HepG2 (cell line): Measurements from ENCODE around the gene ZFP62. TPM values are rescaled to one million over a fixed set of nuclear protein-coding genes. Genes with fewer than 3 reads are reported as not detected.
A peak's percentile ranks its signal among the peaks of the same experiment; 100 is the strongest.

Experiments used
- ATAC-seq: fragments of 200-7000 bp; cut with Tn5 transposase; 3 replicates; pipeline ENCODE4 v1.9.1; 2020; ENCODE audit warnings: mild to moderate bottlenecking, moderate library complexity
- BruUV-seq: library from RNA; stranded (reverse); fragments of 400-500 nt; replicated peaks from 2 replicates; lab custom pipeline; 2021; lab: Mats Ljungman, UMichigan
- CTCF ChIA-PET: fragments of 300-600 bp; formaldehyde crosslinking; extraction: SDS; loops from one replicate; lab custom pipeline; 2021; ENCODE audit warnings: low total read pairs, inconsistent platforms, low intra/inter-chr PET ratio; lab: Yijun Ruan, JAX
- POLR2A ChIA-PET: fragments of 350-600 bp; sonication (Branson Sonifier 250); formaldehyde crosslinking; loops from one replicate; lab custom pipeline; 2020; ENCODE audit warnings: antibody characterized with exemption, inconsistent platforms; lab: Yijun Ruan, JAX
- DNase-seq: peaks from one replicate; pipeline ENCODE4 v3.0.0-alpha.2; 2015; ENCODE audit warnings: low spot score
- FAIRE-seq: peaks from 3 replicates; lab custom pipeline; 2011; peaks lifted over from hg19 to GRCh38; lab: Jason Lieb, UNC
- H2AFZ ChIP-seq: one replicate; pipeline ENCODE4 v1.6.1; 2011; ENCODE audit warnings: low read length, inconsistent platforms
- H3K27ac ChIP-seq: fragments of 300-600 bp; 3 replicates; pipeline ENCODE4 v1.8.0; 2011; ENCODE audit warnings: mixed run types, mild to moderate bottlenecking, mixed read lengths, low read length, inconsistent platforms; ENCODE audit not compliant: insufficient read depth; ENCODE audit errors: extremely low read length
- H3K27me3 ChIP-seq, 2 experiments: fragments of 200-600 bp in 1 of 2; 2 replicates in 1 of 2; 3 replicates in 1 of 2; pipeline versions ENCODE4 v1.6.0 to v1.8.0; 2011; ENCODE audit warnings: low read length in 2 of 2, mild to moderate bottlenecking in 2 of 2, moderate library complexity in 2 of 2, inconsistent platforms in 1 of 2; ENCODE audit not compliant: insufficient read depth in 2 of 2, control insufficient read depth in 1 of 2
- H3K36me3 ChIP-seq, 2 experiments: fragments of 200-600 bp in 1 of 2; replicated peaks in 1 of 2; 2 replicates in 1 of 2; 3 replicates in 1 of 2; pipeline versions ENCODE4 v1.5.1 to v1.8.0; 2011; ENCODE audit warnings: low read length in 2 of 2, inconsistent platforms in 1 of 2; ENCODE audit not compliant: insufficient read depth in 2 of 2, control insufficient read depth in 1 of 2
- H3K4me1 ChIP-seq: 2 replicates; pipeline ENCODE4 v1.5.1; 2012; ENCODE audit warnings: low read length, inconsistent platforms; ENCODE audit not compliant: insufficient read depth
- H3K4me2 ChIP-seq: 2 replicates; pipeline ENCODE4 v1.6.0; 2011; ENCODE audit warnings: low read depth, low read length, inconsistent platforms
- H3K4me3 ChIP-seq, 3 experiments: fragments of 200-600 bp in 1 of 3; sonication (generic), shearing (Covaris generic) in 1 of 3; replicated peaks in 1 of 3; 2 replicates each; pipeline ENCODE4 v1.5.1; 2011 to 2016; ENCODE audit warnings: low read length in 3 of 3, inconsistent platforms in 2 of 3, low read depth in 2 of 3, mild to moderate bottlenecking in 2 of 3, control low read depth in 1 of 3, mixed read lengths in 1 of 3; ENCODE audit not compliant: insufficient read depth in 1 of 3
- H3K79me2 ChIP-seq: one replicate; pipeline ENCODE4 v1.6.1; 2011; ENCODE audit warnings: low read length, inconsistent platforms; ENCODE audit not compliant: insufficient read depth
- H3K9ac ChIP-seq: 2 replicates; pipeline ENCODE4 v1.6.0; 2011; ENCODE audit warnings: mild to moderate bottlenecking, low read depth, low read length, inconsistent platforms; ENCODE audit not compliant: insufficient read depth
- H3K9me3 ChIP-seq: 2 replicates; pipeline ENCODE4 v1.5.1; 2012; ENCODE audit warnings: mild to moderate bottlenecking, low read length
- H4K20me1 ChIP-seq: 2 replicates; pipeline ENCODE4 v1.6.0; 2011; ENCODE audit warnings: inconsistent platforms, mild to moderate bottlenecking, low read length, moderate library complexity; ENCODE audit not compliant: insufficient read depth
- ASH2L ChIP-seq: fragments of 300-600, 200-600 bp; sonication (generic); IDR thresholded peaks from 2 replicates; pipeline ENCODE4 v1.7.0; 2017; ENCODE audit warnings: low read depth, mild to moderate bottlenecking, moderate library complexity, mixed read lengths, low read length; ENCODE audit not compliant: insufficient read length
- GATA4 ChIP-seq: sonication (generic); IDR thresholded peaks from 2 replicates; pipeline ENCODE4 v1.6.1; 2016; ENCODE audit warnings: antibody characterized with exemption, low read depth, borderline replicate concordance
- GPN1 ChIP-seq: sonication (generic); formaldehyde crosslinking; IDR thresholded peaks from 2 replicates; pipeline ENCODE4 v1.5.1; 2020; ENCODE audit warnings: missing genetic modification reagents, borderline replicate concordance
- KLF12 ChIP-seq: sonication (generic); formaldehyde crosslinking; IDR thresholded peaks from 2 replicates; pipeline ENCODE4 v1.4.0; 2020; ENCODE audit warnings: missing genetic modification reagents, borderline replicate concordance
- SMARCE1 ChIP-seq: fragments of 450-650 bp; IDR thresholded peaks from 2 replicates; pipeline ENCODE4 v1.6.1; 2017; ENCODE audit warnings: borderline replicate concordance
- YY1 ChIP-seq: IDR thresholded peaks from 2 replicates; pipeline ENCODE4 v1.6.1; 2011; ENCODE audit warnings: low read length, low read depth, moderate library complexity, mild to moderate bottlenecking; ENCODE audit not compliant: insufficient read depth, insufficient replicate concordance
- ZFAT ChIP-seq: sonication (generic); formaldehyde crosslinking; conservative IDR thresholded peaks from 2 replicates; pipeline ENCODE4 v1.8.1; 2023; ENCODE audit warnings: missing genetic modification reagents, inconsistent platforms
- ZFP37 ChIP-seq: sonication (generic); formaldehyde crosslinking; IDR thresholded peaks from 2 replicates; pipeline ENCODE4 v1.4.0; 2020; ENCODE audit warnings: missing genetic modification reagents, borderline replicate concordance
- ZNF33B ChIP-seq: sonication (generic); formaldehyde crosslinking; IDR thresholded peaks from 2 replicates; pipeline ENCODE4 v1.5.1; 2020; ENCODE audit warnings: mild to moderate bottlenecking, missing genetic modification reagents
- ZNF468 ChIP-seq: sonication (generic); formaldehyde crosslinking; IDR thresholded peaks from 2 replicates; pipeline ENCODE4 v1.8.0; 2022; ENCODE audit warnings: mild to moderate bottlenecking, moderate library complexity, missing genetic modification reagents
- ZNF530 ChIP-seq: sonication (generic); formaldehyde crosslinking; IDR thresholded peaks from 2 replicates; pipeline ENCODE4 v1.5.0; 2020; ENCODE audit warnings: low read depth, mild to moderate bottlenecking, missing genetic modification reagents
- WGBS: methylation state at CpG from one replicate; pipeline ENCODE4 v1.1.6; 2017; ENCODE audit warnings: low lambda C conversion rate; 5-methylcytosine and 5-hydroxymethylcytosine counted together
- in situ Hi-C: cut with HindIII; loops from 2 replicates; pipeline ENCODE4 v1.10.0; 2017; ENCODE audit warnings: low pct_unique_long_range_greater_than_20kb; ENCODE audit not compliant: extremely low pct_ligation_motif_present
- intact Hi-C: fragments of 100-400 bp; cut with micrococcal nuclease; formaldehyde crosslinking; loops from one replicate; pipeline ENCODE4 v1.10.0; 2022; ENCODE audit not compliant: unreplicated experiment
- polyA plus RNA-seq, 8 experiments: library from polyadenylated mRNA; depleted of rRNA in 3 of 8; stranded (reverse) in 7 of 8; unstranded in 1 of 8; fragments of >200 nt; fragmentation: Illumina TruSeq in 4 of 8; extraction: Trizol in 4 of 8; gene quantifications; 2 replicates each; pipeline versions ENCODE4 v1.2.1 to v1.2.3, GENCODE V29; 2011 to 2016; ENCODE audit warnings: low read depth in 4 of 8, missing spikeins in 1 of 8, mixed read lengths in 1 of 8; ENCODE audit not compliant: insufficient read depth in 1 of 8
- total RNA-seq, 5 experiments: library from RNA; depleted of rRNA; stranded (reverse); fragments of >200 nt; fragmentation: Illumina TruSeq; extraction: Trizol; gene quantifications; 2 replicates each; pipeline ENCODE4 v1.2.3, GENCODE V29; 2016; ENCODE audit warnings: low read depth in 1 of 5
- TF ChIP-seq, protein P1 (sequence below): sonication (generic); formaldehyde crosslinking; IDR thresholded peaks from 2 replicates; pipeline ENCODE4 v1.4.0; 2020; ENCODE audit warnings: mild to moderate bottlenecking, missing genetic modification reagents
- TF ChIP-seq, protein P2 (sequence below): sonication (generic); formaldehyde crosslinking; IDR thresholded peaks from 2 replicates; pipeline ENCODE4 v1.5.0; 2020; ENCODE audit warnings: missing genetic modification reagents, mild to moderate bottlenecking, borderline replicate concordance
- TF ChIP-seq, protein P3 (sequence below): sonication (generic); formaldehyde crosslinking; IDR thresholded peaks from 2 replicates; pipeline ENCODE4 v1.4.0; 2020; ENCODE audit warnings: missing genetic modification reagents

ZFP62 gene
- total and polyA plus RNA-seq, 2 of the 13 experiments (the other 11 are each of a cell fraction or from before 2014, with no cell fraction given): 8.2 to 19.4 TPM

DNA sequence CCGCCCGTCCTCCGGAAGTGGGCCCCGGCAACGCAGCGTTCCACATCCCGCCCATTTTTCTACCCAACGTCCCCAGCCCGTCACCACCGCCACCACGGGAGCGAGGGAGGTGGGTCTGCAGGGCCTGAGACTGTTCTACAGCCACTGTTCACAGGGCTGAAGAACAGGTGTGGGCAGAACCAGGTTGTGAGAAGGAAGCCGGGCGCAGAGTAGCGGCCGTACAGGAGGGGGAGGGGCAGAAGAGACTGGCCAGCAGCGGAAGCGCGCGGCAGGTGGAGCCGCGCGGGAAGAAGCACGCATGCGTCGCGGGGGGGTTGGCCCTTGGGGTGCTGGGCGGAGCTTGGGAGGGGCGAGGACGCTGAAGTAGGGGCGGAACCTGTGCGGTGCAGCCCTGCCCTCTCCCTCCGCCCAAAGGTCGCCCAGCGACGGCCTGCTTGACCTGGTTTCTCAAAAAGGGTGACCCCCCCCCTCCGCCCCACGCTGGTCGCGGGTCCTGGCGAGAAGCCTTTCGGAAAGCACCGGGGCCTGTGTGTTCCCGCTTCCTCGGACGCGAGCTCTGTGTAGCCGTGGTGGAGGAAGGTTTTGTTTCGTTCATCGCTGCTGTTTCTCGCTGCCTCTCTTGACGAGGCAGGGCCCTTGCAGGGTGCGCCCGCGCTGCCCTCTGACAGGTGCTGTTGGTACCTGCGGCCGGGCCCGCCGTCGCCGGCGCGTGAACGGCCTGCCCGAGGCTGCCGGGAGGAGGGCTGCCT lies 50.7 kb downstream of the ZFP62 start:
- DNase-seq (peak; percentile 83), ATAC-seq (peak; percentile 81), FAIRE-seq (peak; percentile 21)
- 5% methylated on average over 12 of the region's 66 CpGs for WGBS
- intact Hi-C loops: loop anchor here (5.0 kb wide), 1 partner anchor 52 kb away; the partner anchor contains the start of gene ZFP62
- Histone ChIP-seq H3K4me1 (peaks cover 52% of the 10 kb centered on the region), H3K4me3 (peak overlapping the region; percentile 57 to 79 (median 72); a peak in 5 of 6 replicates), H3K4me2 (peak overlapping the region; percentile 89), H3K27ac (peak overlapping the region; percentile 100), H3K9ac (peak overlapping the region; percentile 89), H2AFZ (peak overlapping the region; percentile 71), H3K36me3 (peaks cover 0 to 3% of the 10 kb centered on the region in 2 experiments; a peak in 1 of 5 replicates), H3K27me3 (no peaks in the 10 kb centered on the region; a peak in 1 of 5 replicates), H3K79me2 (peaks cover 38% of the 10 kb centered on the region), H4K20me1 (peaks cover 14% of the 10 kb centered on the region), H3K9me3 (no peaks in the 10 kb centered on the region)
- ChIA-PET POLR2A (interaction anchor here (0.6 to 3.3 kb wide), 11 partner anchors 8 to 381 kb away, joined by 3 to 22 read pairs (median 4); partner anchors contain the start of genes MGAT1 and ZFP62), CTCF (no interaction called here)
- BruUV-seq: TSS peak; percentile 91
- in situ Hi-C loops: no loop called here
- TF ChIP-seq, protein P1, sequence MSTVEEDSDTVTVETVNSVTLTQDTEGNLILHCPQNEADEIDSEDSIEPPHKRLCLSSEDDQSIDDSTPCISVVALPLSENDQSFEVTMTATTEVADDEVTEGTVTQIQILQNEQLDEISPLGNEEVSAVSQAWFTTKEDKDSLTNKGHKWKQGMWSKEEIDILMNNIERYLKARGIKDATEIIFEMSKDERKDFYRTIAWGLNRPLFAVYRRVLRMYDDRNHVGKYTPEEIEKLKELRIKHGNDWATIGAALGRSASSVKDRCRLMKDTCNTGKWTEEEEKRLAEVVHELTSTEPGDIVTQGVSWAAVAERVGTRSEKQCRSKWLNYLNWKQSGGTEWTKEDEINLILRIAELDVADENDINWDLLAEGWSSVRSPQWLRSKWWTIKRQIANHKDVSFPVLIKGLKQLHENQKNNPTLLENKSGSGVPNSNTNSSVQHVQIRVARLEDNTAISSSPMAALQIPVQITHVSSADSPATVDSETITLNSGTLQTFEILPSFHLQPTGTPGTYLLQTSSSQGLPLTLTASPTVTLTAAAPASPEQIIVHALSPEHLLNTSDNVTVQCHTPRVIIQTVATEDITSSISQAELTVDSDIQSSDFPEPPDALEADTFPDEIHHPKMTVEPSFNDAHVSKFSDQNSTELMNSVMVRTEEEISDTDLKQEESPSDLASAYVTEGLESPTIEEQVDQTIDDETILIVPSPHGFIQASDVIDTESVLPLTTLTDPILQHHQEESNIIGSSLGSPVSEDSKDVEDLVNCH (CRISPR knock-in tag): peak; percentile 85; the same call in 1 of the 2 replicates
- TF ChIP-seq YY1 (peak; percentile 36), GATA4 (0 out of 2 replicates have a peak, but pooled peaks have one; percentile 19), ASH2L (peak; percentile 91), ZFAT (no peak), KLF12 (CRISPR knock-in tag) (no peak), SMARCE1 (no peak), GPN1 (no peak), ZNF468 (no peak), ZNF530 (CRISPR knock-in tag) (0 out of 2 replicates have a peak, but pooled peaks have one; percentile 28), ZNF33B (CRISPR knock-in tag) (peak; percentile 87; the same call in 1 of the 2 replicates), ZFP37 (CRISPR knock-in tag) (no peak; the same call in 1 of the 2 replicates)
- TF ChIP-seq, protein P2, sequence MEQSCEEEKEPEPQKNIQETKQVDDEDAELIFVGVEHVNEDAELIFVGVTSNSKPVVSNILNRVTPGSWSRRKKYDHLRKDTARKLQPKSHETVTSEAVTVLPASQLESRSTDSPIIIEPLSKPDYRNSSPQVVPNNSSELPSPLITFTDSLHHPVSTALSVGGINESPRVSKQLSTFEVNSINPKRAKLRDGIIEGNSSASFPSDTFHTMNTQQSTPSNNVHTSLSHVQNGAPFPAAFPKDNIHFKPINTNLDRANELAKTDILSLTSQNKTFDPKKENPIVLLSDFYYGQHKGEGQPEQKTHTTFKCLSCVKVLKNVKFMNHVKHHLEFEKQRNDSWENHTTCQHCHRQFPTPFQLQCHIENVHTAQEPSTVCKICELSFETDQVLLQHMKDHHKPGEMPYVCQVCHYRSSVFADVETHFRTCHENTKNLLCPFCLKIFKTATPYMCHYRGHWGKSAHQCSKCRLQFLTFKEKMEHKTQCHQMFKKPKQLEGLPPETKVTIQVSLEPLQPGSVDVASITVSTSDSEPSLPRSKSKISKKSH: peak; percentile 12; the same call in 1 of the 2 replicates
- TF ChIP-seq, protein P3, sequence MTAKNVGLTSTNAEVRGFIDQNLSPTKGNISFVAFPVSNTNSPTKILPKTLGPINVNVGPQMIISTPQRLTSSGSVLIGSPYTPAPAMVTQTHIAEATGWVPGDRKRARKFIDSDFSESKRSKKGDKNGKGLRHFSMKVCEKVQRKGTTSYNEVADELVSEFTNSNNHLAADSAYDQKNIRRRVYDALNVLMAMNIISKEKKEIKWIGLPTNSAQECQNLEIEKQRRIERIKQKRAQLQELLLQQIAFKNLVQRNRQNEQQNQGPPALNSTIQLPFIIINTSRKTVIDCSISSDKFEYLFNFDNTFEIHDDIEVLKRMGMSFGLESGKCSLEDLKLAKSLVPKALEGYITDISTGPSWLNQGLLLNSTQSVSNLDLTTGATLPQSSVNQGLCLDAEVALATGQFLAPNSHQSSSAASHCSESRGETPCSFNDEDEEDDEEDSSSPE (CRISPR knock-in tag): peak; percentile 73
